HEK293 (cell line): ENCODE results near the gene PIM1.

Source experiments
- BCL11B ChIP-seq: fragments of 450-650 bp; formaldehyde crosslinking; IDR thresholded peaks from 2 replicates; pipeline ENCODE4 v1.5.1; 2016; ENCODE audit warnings: low read depth, missing biosample characterization, missing genetic modification characterization
- ELK4 ChIP-seq: IDR thresholded peaks from 2 replicates; pipeline ENCODE4 v1.6.1; 2011; ENCODE audit warnings: mild to moderate bottlenecking, low read depth, low read length, borderline replicate concordance
- GLI2 ChIP-seq: fragments of 450-650 bp; formaldehyde crosslinking; IDR thresholded peaks from 2 replicates; pipeline ENCODE4; 2017; ENCODE audit warnings: missing biosample characterization, missing genetic modification characterization, low read depth, borderline replicate concordance
- HIC1 ChIP-seq: fragments of 450-650 bp; formaldehyde crosslinking; IDR thresholded peaks from 2 replicates; pipeline ENCODE4 v1.5.1; 2016; ENCODE audit warnings: missing biosample characterization, missing genetic modification characterization
- KLF8 ChIP-seq: fragments of 450-650 bp; formaldehyde crosslinking; IDR thresholded peaks from 2 replicates; pipeline ENCODE4 v1.5.1; 2016; ENCODE audit warnings: missing biosample characterization, missing genetic modification characterization
- PRDM10 ChIP-seq: fragments of 450-650 bp; formaldehyde crosslinking; IDR thresholded peaks from 2 replicates; pipeline ENCODE4 v1.5.1; 2016; ENCODE audit warnings: missing biosample characterization, missing genetic modification characterization
- SCRT2 ChIP-seq: fragments of 450-650 bp; formaldehyde crosslinking; IDR thresholded peaks from 2 replicates; pipeline ENCODE4 v1.5.1; 2016; ENCODE audit warnings: missing biosample characterization, missing genetic modification characterization
- ZBTB1 ChIP-seq: fragments of 450-650 bp; formaldehyde crosslinking; IDR thresholded peaks from 2 replicates; pipeline ENCODE4 v1.5.1; 2016; ENCODE audit warnings: missing biosample characterization, missing genetic modification characterization
- ZBTB48 ChIP-seq: fragments of 450-650 bp; formaldehyde crosslinking; IDR thresholded peaks from 2 replicates; pipeline ENCODE4 v1.5.1; 2016; ENCODE audit warnings: missing biosample characterization, missing genetic modification characterization
- ZBTB6 ChIP-seq: fragments of 450-650 bp; formaldehyde crosslinking; IDR thresholded peaks from 2 replicates; pipeline ENCODE4 v1.5.1; 2017; ENCODE audit warnings: missing biosample characterization, missing genetic modification characterization
- ZBTB7A ChIP-seq: fragments of 450-650 bp; formaldehyde crosslinking; IDR thresholded peaks from 2 replicates; pipeline ENCODE4 v1.5.1; 2016; ENCODE audit warnings: low read depth, missing biosample characterization, missing genetic modification characterization
- ZFP69B ChIP-seq: fragments of 450-650 bp; formaldehyde crosslinking; IDR thresholded peaks from 2 replicates; pipeline ENCODE4 v1.5.1; 2016; ENCODE audit warnings: missing biosample characterization, missing genetic modification characterization
- ZNF112 ChIP-seq: fragments of 450-650 bp; formaldehyde crosslinking; IDR thresholded peaks from 2 replicates; pipeline ENCODE4 v1.5.0; 2017; ENCODE audit warnings: missing biosample characterization, missing genetic modification characterization
- ZNF121 ChIP-seq: fragments of 450-650 bp; formaldehyde crosslinking; IDR thresholded peaks from 2 replicates; pipeline ENCODE4 v1.5.1; 2016; ENCODE audit warnings: missing biosample characterization, missing genetic modification characterization
- ZNF140 ChIP-seq: fragments of 450-650 bp; formaldehyde crosslinking; IDR thresholded peaks from 2 replicates; pipeline ENCODE4 v1.5.1; 2016; ENCODE audit warnings: missing biosample characterization, missing genetic modification characterization
- ZNF169 ChIP-seq: fragments of 450-650 bp; formaldehyde crosslinking; IDR thresholded peaks from 2 replicates; pipeline ENCODE4 v1.5.1; 2016; ENCODE audit warnings: missing biosample characterization, missing genetic modification characterization
- ZNF18 ChIP-seq: fragments of 450-650 bp; formaldehyde crosslinking; IDR thresholded peaks from 2 replicates; pipeline ENCODE4 v1.5.1; 2016; ENCODE audit warnings: missing biosample characterization, missing genetic modification characterization
- ZNF184 ChIP-seq: fragments of 450-650 bp; IDR thresholded peaks from 2 replicates; pipeline ENCODE4 v1.5.1; 2018; ENCODE audit warnings: missing biosample characterization, mild to moderate bottlenecking, missing genetic modification characterization
- ZNF19 ChIP-seq: fragments of 450-650 bp; formaldehyde crosslinking; IDR thresholded peaks from 2 replicates; pipeline ENCODE4; 2016; ENCODE audit warnings: missing biosample characterization, missing genetic modification characterization, low read depth
- ZNF221 ChIP-seq: fragments of 450-650 bp; formaldehyde crosslinking; IDR thresholded peaks from 2 replicates; pipeline ENCODE4 v1.5.1; 2017; ENCODE audit warnings: missing biosample characterization, missing genetic modification characterization, borderline replicate concordance
- ZNF223 ChIP-seq: fragments of 450-650 bp; formaldehyde crosslinking; IDR thresholded peaks from 2 replicates; pipeline ENCODE4 v1.5.1; 2016; ENCODE audit warnings: missing biosample characterization, missing genetic modification characterization
- ZNF302 ChIP-seq: fragments of 450-650 bp; formaldehyde crosslinking; IDR thresholded peaks from 2 replicates; pipeline ENCODE4 v1.5.1; 2016; ENCODE audit warnings: missing biosample characterization, missing genetic modification characterization, low read depth
- ZNF510 ChIP-seq: fragments of 450-650 bp; formaldehyde crosslinking; IDR thresholded peaks from 2 replicates; pipeline ENCODE4 v1.5.1; 2018; ENCODE audit warnings: mild to moderate bottlenecking, missing genetic modification characterization, missing biosample characterization; ENCODE audit not compliant: insufficient replicate concordance
- ZNF692 ChIP-seq: fragments of 450-650 bp; formaldehyde crosslinking; IDR thresholded peaks from 2 replicates; pipeline ENCODE4 v1.5.1; 2016; ENCODE audit warnings: missing biosample characterization, missing genetic modification characterization
- ZNF704 ChIP-seq: fragments of 450-650 bp; formaldehyde crosslinking; IDR thresholded peaks from 2 replicates; pipeline ENCODE4 v1.5.1; 2016; ENCODE audit warnings: missing biosample characterization, missing genetic modification characterization
- ZSCAN18 ChIP-seq: fragments of 450-650 bp; formaldehyde crosslinking; IDR thresholded peaks from 2 replicates; pipeline ENCODE4 v1.5.1; 2016; ENCODE audit warnings: missing biosample characterization, missing genetic modification characterization

The PIM1 gene

GRCh38 chr6:37210313-37210968 lies 40.5 kb downstream of the PIM1 start (continued):
- TF ChIP-seq HIC1 (tag by site-specific recombination) (no peak), ZNF510 (tag by site-specific recombination) (no peak), ZNF140 (tag by site-specific recombination) (no peak), ZFP69B (no peak), ZNF112 (tag by site-specific recombination) (no peak), ZNF19 (no peak), ZNF692 (tag by site-specific recombination) (peak; percentile 56; the same call in 1 of the 2 replicates), ZBTB6 (peak; percentile 8; the same call in 1 of the 2 replicates), ZNF704 (tag by site-specific recombination) (no peak), ZNF184 (tag by site-specific recombination) (no peak), GLI2 (tag by site-specific recombination) (no peak), SCRT2 (tag by site-specific recombination) (0 out of 2 replicates have a peak, but pooled peaks have one; percentile 12), ZNF169 (tag by site-specific recombination) (no peak), ZSCAN18 (tag by site-specific recombination) (no peak), KLF8 (tag by site-specific recombination) (0 out of 2 replicates have a peak, but pooled peaks have one; percentile 36), ZNF221 (tag by site-specific recombination) (no peak), BCL11B (tag by site-specific recombination) (no peak), ZBTB7A (tag by site-specific recombination) (no peak), ZNF18 (tag by site-specific recombination) (no peak), ZNF302 (no peak), ELK4 (no peak), PRDM10 (tag by site-specific recombination) (no peak), ZBTB48 (tag by site-specific recombination) (peak; percentile 97), ZNF121 (tag by site-specific recombination) (peak; percentile 96), ZNF223 (tag by site-specific recombination) (no peak), ZBTB1 (no peak)
